ENCODE measurements around the gene DMD.
"Not testable (repeated sequence)": the region's sequence is repeated elsewhere in the genome, so short reads cannot be mapped to it uniquely, and the experiment has no call there.

Gene DMD

GRCh38 chrX:32370456-32371205, 840.7 kb downstream of the DMD start:
- Histone ChIP-seq H3K4me3 (ENCODE audit: low read length) (no peak overlapping the region), H3K9me3 (ENCODE audit: insufficient read depth, low read depth, low read length) (no peaks in the 10 kb centered on the region), H3K4me1 (ENCODE audit: insufficient read depth, low read length) (no peaks in the 10 kb centered on the region), H3K27ac (ENCODE audit: low read length) (no peak overlapping the region), H3K36me3 (ENCODE audit: insufficient read depth, low read depth, low read length) (no peaks in the 10 kb centered on the region), H3K27me3 (ENCODE audit: insufficient read depth, low read length) (no peaks in the 10 kb centered on the region), H3K9ac (ENCODE audit: low read depth, low read length) (no peak overlapping the region)

DNA sequence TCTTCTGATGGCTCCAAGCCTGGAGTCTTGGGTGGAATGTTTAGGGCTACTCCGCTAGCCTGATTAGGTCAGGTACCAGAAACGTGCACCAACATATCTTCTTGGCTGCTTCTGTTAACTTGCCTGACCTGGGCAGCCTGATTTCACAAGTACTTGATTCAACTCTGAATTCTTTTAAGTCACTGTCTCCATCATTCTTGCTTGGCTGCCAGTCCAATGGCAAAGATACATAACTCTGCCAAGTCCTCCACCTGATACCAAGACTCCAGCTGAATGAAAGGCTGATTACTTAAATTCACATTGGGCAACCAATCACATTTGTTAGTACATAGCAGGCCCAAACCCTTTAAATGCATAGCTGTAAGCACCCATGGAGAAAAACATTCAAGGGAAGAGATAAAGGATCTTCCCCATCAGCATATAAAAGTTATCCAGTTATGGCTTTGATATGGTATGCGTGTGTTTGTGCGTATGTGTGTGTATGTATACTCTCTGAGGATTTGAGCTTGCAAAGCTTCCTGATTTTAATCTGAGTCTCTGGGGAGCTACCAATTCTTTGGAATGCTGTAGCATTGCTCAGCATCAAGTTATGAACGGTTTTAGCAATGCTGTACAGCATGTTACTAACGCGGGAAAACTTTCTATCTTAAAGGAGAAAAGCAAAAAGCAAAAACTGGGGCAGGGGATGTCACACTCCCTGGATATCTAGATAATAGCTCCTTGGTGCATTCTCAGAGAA, 917.2 kb downstream of the DMD start:
- Histone ChIP-seq H3K9ac (ENCODE audit: low read depth, low read length) (no peak overlapping the region), H3K27ac (ENCODE audit: low read length) (no peak overlapping the region), H3K27me3 (ENCODE audit: insufficient read depth, low read length) (no peaks in the 10 kb centered on the region), H3K36me3 (ENCODE audit: insufficient read depth, low read depth, low read length) (no peaks in the 10 kb centered on the region), H3K4me1 (ENCODE audit: insufficient read depth, low read length) (no peaks in the 10 kb centered on the region), H3K9me3 (ENCODE audit: insufficient read depth, low read depth, low read length) (no peaks in the 10 kb centered on the region), H3K4me3 (ENCODE audit: low read length) (no peak overlapping the region)

DNA sequence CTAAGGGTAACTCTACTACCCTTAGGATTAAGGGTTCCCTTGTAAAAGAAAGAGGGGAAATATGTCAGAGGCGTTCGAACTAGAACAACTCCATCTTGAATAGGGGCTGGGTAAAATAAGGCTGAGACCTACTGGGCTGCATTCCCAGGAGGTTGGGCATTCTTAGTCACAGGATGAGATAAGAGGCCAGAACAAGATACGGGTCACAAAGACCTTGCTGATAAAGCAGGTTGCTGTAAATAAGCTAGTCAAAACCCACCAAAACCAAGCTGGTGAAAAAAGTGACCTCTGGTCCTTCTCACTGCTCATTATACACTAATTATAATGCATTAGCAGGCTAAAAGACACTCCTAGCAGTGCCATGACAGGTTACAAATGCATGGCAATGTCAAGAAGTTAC, 922.0 kb downstream of the DMD start:
- no peaks in the 10 kb centered on the region for H3K4me1 ChIP-seq (ENCODE audit: insufficient read depth, low read length)
- no peak overlapping the region for H3K9ac ChIP-seq (ENCODE audit: low read depth, low read length)
- H3K4me3 ChIP-seq (ENCODE audit: low read length), result no peak overlapping the region
- no peaks in the 10 kb centered on the region for H3K36me3 ChIP-seq (ENCODE audit: insufficient read depth, low read depth, low read length)
- no peaks in the 10 kb centered on the region for H3K27me3 ChIP-seq (ENCODE audit: insufficient read depth, low read length)
- no peaks in the 10 kb centered on the region for H3K9me3 ChIP-seq (ENCODE audit: insufficient read depth, low read depth, low read length)
- H3K27ac ChIP-seq (ENCODE audit: low read length), result no peak overlapping the region

GRCh38 chrX:32281853-32282252, 929.5 kb downstream of the DMD start:
- H3K27me3 ChIP-seq (ENCODE audit: insufficient read depth, low read length), result no peaks in the 10 kb centered on the region
- no peak overlapping the region for H3K27ac ChIP-seq (ENCODE audit: low read length)
- H3K4me3 ChIP-seq (ENCODE audit: low read length), result no peak overlapping the region
- H3K4me1 ChIP-seq (ENCODE audit: insufficient read depth, low read length), result no peaks in the 10 kb centered on the region
- H3K36me3 ChIP-seq (ENCODE audit: insufficient read depth, low read depth, low read length), result no peaks in the 10 kb centered on the region
- H3K9me3 ChIP-seq (ENCODE audit: insufficient read depth, low read depth, low read length), result no peaks in the 10 kb centered on the region
- no peak overlapping the region for H3K9ac ChIP-seq (ENCODE audit: low read depth, low read length)

DNA sequence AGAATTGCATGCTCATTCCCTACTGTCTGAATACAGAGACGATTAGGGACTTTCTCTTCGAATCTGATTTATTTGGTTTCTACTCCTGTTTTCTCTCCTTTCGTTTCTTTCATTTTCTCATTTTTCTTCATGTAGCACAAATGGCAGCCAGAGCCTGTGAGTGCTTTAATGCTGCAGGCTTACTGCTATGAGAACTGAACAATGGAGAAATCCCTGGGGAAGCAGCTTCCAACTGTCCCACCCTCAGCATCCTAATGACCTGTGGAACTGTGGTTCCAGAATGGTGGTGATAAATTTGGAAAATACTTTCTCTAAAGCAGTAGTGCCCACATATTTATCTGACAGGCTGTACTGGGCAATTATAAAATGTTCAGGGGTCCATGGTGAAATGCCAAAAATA, 930.4 kb downstream of the DMD start:
- Histone ChIP-seq H3K27ac (ENCODE audit: low read length) (no peak overlapping the region), H3K27me3 (ENCODE audit: insufficient read depth, low read length) (no peaks in the 10 kb centered on the region), H3K4me3 (ENCODE audit: low read length) (no peak overlapping the region), H3K9ac (ENCODE audit: low read depth, low read length) (no peak overlapping the region), H3K4me1 (ENCODE audit: insufficient read depth, low read length) (no peaks in the 10 kb centered on the region), H3K36me3 (ENCODE audit: insufficient read depth, low read depth, low read length) (no peaks in the 10 kb centered on the region), H3K9me3 (ENCODE audit: insufficient read depth, low read depth, low read length) (no peaks in the 10 kb centered on the region)

- no peak overlapping the region for H3K27ac ChIP-seq (ENCODE audit: low read length)
- no peaks in the 10 kb centered on the region for H3K27me3 ChIP-seq (ENCODE audit: insufficient read depth, low read length)
- no peaks in the 10 kb centered on the region for H3K36me3 ChIP-seq (ENCODE audit: insufficient read depth, low read depth, low read length)
- H3K9ac ChIP-seq (ENCODE audit: low read depth, low read length), result no peak overlapping the region
- no peaks in the 10 kb centered on the region for H3K9me3 ChIP-seq (ENCODE audit: insufficient read depth, low read depth, low read length)
- H3K4me1 ChIP-seq (ENCODE audit: insufficient read depth, low read length), result no peaks in the 10 kb centered on the region
- H3K4me3 ChIP-seq (ENCODE audit: low read length), result no peak overlapping the region
Measured at GRCh38 chrX:32280489-32280888, 930.9 kb downstream of the DMD start.

DNA sequence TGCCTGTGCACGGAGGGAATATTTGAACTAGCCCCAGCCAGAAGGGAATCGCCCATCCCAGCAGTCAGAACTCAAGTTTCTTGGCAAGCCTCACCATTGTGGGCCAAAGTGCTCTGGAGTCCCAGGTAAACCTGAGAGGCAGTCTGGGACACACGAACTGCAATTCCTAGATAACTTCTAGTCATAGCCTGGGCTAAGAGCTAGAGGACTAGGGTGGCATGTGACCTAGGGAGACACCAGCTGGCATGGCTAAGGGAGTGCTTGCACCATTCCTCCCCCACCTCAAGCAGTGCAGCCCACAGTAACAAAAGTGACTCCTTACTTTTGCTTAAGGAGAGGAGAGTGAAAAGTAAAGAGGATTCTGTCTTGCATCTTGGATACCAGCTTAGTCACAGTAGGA, 935.2 kb downstream of the DMD start:
- Histone ChIP-seq H3K9me3 (ENCODE audit: insufficient read depth, low read depth, low read length) (no peaks in the 10 kb centered on the region), H3K4me3 (ENCODE audit: low read length) (no peak overlapping the region), H3K9ac (ENCODE audit: low read depth, low read length) (no peak overlapping the region), H3K27me3 (ENCODE audit: insufficient read depth, low read length) (no peaks in the 10 kb centered on the region), H3K27ac (ENCODE audit: low read length) (no peak overlapping the region), H3K36me3 (ENCODE audit: insufficient read depth, low read depth, low read length) (no peaks in the 10 kb centered on the region), H3K4me1 (ENCODE audit: insufficient read depth, low read length) (no peaks in the 10 kb centered on the region)

DNA sequence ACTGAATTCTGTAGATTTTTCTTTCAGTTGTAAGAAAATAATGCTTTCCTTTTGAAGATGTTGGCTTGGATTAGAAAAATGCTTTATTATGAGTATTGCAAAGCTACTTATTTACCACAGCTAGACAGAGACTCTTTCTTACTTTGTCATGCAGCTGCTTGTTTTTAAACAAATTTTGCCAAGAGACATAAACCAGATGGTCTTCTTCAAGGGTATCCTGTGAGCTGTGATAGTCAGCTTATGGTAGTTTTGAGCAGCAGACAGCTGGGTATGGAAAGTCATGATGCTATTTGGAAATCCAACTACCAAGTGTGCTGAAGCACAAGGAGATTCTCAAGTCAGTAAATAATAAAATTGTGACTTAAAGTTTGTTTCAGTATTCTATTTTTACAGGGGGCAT, 941.5 kb downstream of the DMD start:
- H3K36me3 ChIP-seq (ENCODE audit: insufficient read depth, low read depth, low read length), result no peaks in the 10 kb centered on the region
- no peak overlapping the region for H3K4me3 ChIP-seq (ENCODE audit: low read length)
- no peak overlapping the region for H3K9ac ChIP-seq (ENCODE audit: low read depth, low read length)
- H3K9me3 ChIP-seq (ENCODE audit: insufficient read depth, low read depth, low read length), result peaks cover 5% of the 10 kb centered on the region; the same call in 1 of the 2 replicates
- H3K27ac ChIP-seq (ENCODE audit: low read length), result no peak overlapping the region
- H3K4me1 ChIP-seq (ENCODE audit: insufficient read depth, low read length), result no peaks in the 10 kb centered on the region
- no peaks in the 10 kb centered on the region for H3K27me3 ChIP-seq (ENCODE audit: insufficient read depth, low read length)

GRCh38 chrX:32268207-32268606, 943.1 kb downstream of the DMD start:
- H3K36me3 ChIP-seq (ENCODE audit: insufficient read depth, low read depth, low read length), result no peaks in the 10 kb centered on the region
- H3K27me3 ChIP-seq (ENCODE audit: insufficient read depth, low read length), result no peaks in the 10 kb centered on the region
- H3K9ac ChIP-seq (ENCODE audit: low read depth, low read length), result no peak overlapping the region
- H3K4me1 ChIP-seq (ENCODE audit: insufficient read depth, low read length), result no peaks in the 10 kb centered on the region
- no peak overlapping the region for H3K27ac ChIP-seq (ENCODE audit: low read length)
- H3K4me3 ChIP-seq (ENCODE audit: low read length), result no peak overlapping the region
- peaks cover 5% of the 10 kb centered on the region; the same call in 1 of the 2 replicates for H3K9me3 ChIP-seq (ENCODE audit: insufficient read depth, low read depth, low read length)

DNA sequence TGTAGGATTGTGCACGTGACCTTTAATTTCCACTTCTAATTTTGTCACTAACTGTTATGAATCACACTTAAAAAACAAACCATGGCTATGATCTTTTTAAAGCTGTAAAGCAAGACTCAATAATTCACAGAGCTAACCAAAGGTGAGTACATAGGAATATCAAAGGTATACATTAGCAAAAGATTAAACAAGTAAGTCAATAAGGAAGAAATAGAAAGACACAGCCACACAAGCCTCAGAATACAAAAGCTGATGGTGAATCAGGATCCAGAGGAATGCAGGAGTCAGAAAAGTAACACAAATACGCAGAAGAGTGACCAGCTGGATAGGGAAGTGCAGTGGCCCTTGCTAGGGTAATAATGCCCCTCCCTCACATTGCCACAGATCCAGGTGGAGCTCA, 943.6 kb downstream of the DMD start:
- no peak overlapping the region for H3K4me3 ChIP-seq (ENCODE audit: low read length)
- peaks cover 5% of the 10 kb centered on the region; the same call in 1 of the 2 replicates for H3K9me3 ChIP-seq (ENCODE audit: insufficient read depth, low read depth, low read length)
- no peaks in the 10 kb centered on the region for H3K27me3 ChIP-seq (ENCODE audit: insufficient read depth, low read length)
- no peak overlapping the region for H3K9ac ChIP-seq (ENCODE audit: low read depth, low read length)
- H3K36me3 ChIP-seq (ENCODE audit: insufficient read depth, low read depth, low read length), result no peaks in the 10 kb centered on the region
- no peak overlapping the region for H3K27ac ChIP-seq (ENCODE audit: low read length)
- H3K4me1 ChIP-seq (ENCODE audit: insufficient read depth, low read length), result no peaks in the 10 kb centered on the region

DNA sequence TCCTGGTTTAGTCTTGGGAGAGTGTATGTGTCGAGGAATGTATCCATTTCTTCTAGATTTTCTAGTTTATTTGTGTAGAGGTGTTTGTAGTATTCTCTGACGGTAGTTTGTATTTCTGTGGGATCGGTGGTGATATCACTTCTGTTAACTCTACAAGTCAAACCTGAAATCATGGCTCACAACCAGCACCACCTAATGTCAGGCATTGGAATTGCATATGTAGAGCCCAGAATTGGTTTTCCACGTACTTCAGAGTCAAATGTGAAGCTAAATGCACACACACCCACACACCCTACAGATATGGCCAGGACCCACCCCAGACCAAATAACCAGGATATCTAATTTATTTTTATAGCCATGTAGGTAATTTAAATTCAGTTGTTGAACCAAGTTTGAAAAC, 964.7 kb downstream of the DMD start:
- H3K9ac ChIP-seq (ENCODE audit: low read depth, low read length); H3K4me1 ChIP-seq (ENCODE audit: insufficient read depth, low read length); H3K27ac ChIP-seq (ENCODE audit: low read length); H3K27me3 ChIP-seq (ENCODE audit: insufficient read depth, low read length); H3K36me3 ChIP-seq (ENCODE audit: insufficient read depth, low read depth, low read length); H3K4me3 ChIP-seq (ENCODE audit: low read length); H3K9me3 ChIP-seq (ENCODE audit: insufficient read depth, low read depth, low read length): not testable (repeated sequence)

GRCh38 chrX:32195611-32196010, 1015.7 kb downstream of the DMD start:
- H3K9ac ChIP-seq (ENCODE audit: low read depth, low read length), result no peak overlapping the region
- no peaks in the 10 kb centered on the region for H3K27me3 ChIP-seq (ENCODE audit: insufficient read depth, low read length)
- H3K4me3 ChIP-seq (ENCODE audit: low read length), result no peak overlapping the region

More at GRCh38 chrX:32195611-32196010, 1015.7 kb downstream of the DMD start:
- no peak overlapping the region for H3K27ac ChIP-seq (ENCODE audit: low read length)
- no peaks in the 10 kb centered on the region for H3K4me1 ChIP-seq (ENCODE audit: insufficient read depth, low read length)
- no peaks in the 10 kb centered on the region for H3K36me3 ChIP-seq (ENCODE audit: insufficient read depth, low read depth, low read length)
- H3K9me3 ChIP-seq (ENCODE audit: insufficient read depth, low read depth, low read length), result no peaks in the 10 kb centered on the region

All from iPS-20b (cell line).